Astrocyte (in vitro differentiated cells and primary cell): ENCODE results near the gene PDE1A. TPM values are rescaled to one million over a fixed set of nuclear protein-coding genes. Genes with fewer than 3 reads are reported as not detected.

Experiments used
- DNase-seq: peaks from one replicate; pipeline ENCODE4 v3.0.0-alpha.2; 2010; ENCODE audit warnings: low read depth
- FAIRE-seq: peaks from 2 replicates; lab custom pipeline; 2011; peaks lifted over from hg19 to GRCh38; lab: Jason Lieb, UNC
- H2AFZ ChIP-seq: 2 replicates; pipeline ENCODE4 v1.6.0; 2012; ENCODE audit warnings: low read depth, low read length, inconsistent platforms
- H3K27ac ChIP-seq: 2 replicates; pipeline ENCODE4 v1.5.1; 2011; ENCODE audit warnings: low read depth, low read length, inconsistent platforms
- H3K27me3 ChIP-seq: 2 replicates; pipeline ENCODE4 v1.6.0; 2011; ENCODE audit warnings: low read length, inconsistent platforms; ENCODE audit not compliant: insufficient read depth
- H3K36me3 ChIP-seq: 2 replicates; pipeline ENCODE4 v1.5.1; 2011; ENCODE audit warnings: low read length, inconsistent platforms; ENCODE audit not compliant: insufficient read depth
- H3K4me1 ChIP-seq: 2 replicates; pipeline ENCODE4 v1.5.1; 2011; ENCODE audit warnings: low read length, inconsistent platforms; ENCODE audit not compliant: insufficient read depth
- H3K4me2 ChIP-seq: 2 replicates; pipeline ENCODE4 v1.6.0; 2012; ENCODE audit warnings: low read length, inconsistent platforms
- H3K4me3 ChIP-seq: 2 replicates; pipeline ENCODE4 v1.5.1; 2011; ENCODE audit warnings: low read depth, mild to moderate bottlenecking, low read length, inconsistent platforms; ENCODE audit not compliant: insufficient read depth
- H3K79me2 ChIP-seq: 2 replicates; pipeline ENCODE4 v1.6.0; 2012; ENCODE audit warnings: mild to moderate bottlenecking, low read length, inconsistent platforms; ENCODE audit not compliant: insufficient read depth
- H3K9ac ChIP-seq: 2 replicates; pipeline ENCODE4 v1.6.0; 2012; ENCODE audit warnings: mild to moderate bottlenecking, low read length, inconsistent platforms
- H3K9me3 ChIP-seq: 2 replicates; pipeline ENCODE4 v1.5.1; 2012; ENCODE audit warnings: low read depth, mild to moderate bottlenecking, low read length, inconsistent platforms; ENCODE audit not compliant: insufficient read depth
- H4K20me1 ChIP-seq: 2 replicates; pipeline ENCODE4 v1.6.0; 2012; ENCODE audit warnings: low read length, inconsistent platforms; ENCODE audit not compliant: insufficient read depth
- H3K27ac Mint-ChIP-seq: one replicate; pipeline ENCODE4 v1.8.0; 2021; ENCODE audit warnings: mild to moderate bottlenecking, mixed read lengths; ENCODE audit not compliant: unreplicated experiment
- H3K27me3 Mint-ChIP-seq: one replicate; pipeline ENCODE4 v1.8.0; 2021; ENCODE audit warnings: low read depth, mixed read lengths; ENCODE audit not compliant: unreplicated experiment
- H3K36me3 Mint-ChIP-seq: one replicate; pipeline ENCODE4 v1.8.0; 2021; ENCODE audit warnings: low read depth, mixed read lengths; ENCODE audit not compliant: unreplicated experiment
- H3K4me1 Mint-ChIP-seq: one replicate; pipeline ENCODE4 v1.8.0; 2021; ENCODE audit warnings: low read depth, mixed read lengths; ENCODE audit not compliant: unreplicated experiment
- H3K4me3 Mint-ChIP-seq: one replicate; pipeline ENCODE4 v1.8.0; 2021; ENCODE audit warnings: mild to moderate bottlenecking, moderate library complexity, mixed read lengths; ENCODE audit not compliant: unreplicated experiment
- H3K9me3 Mint-ChIP-seq: one replicate; pipeline ENCODE4 v1.8.0; 2021; ENCODE audit warnings: mild to moderate bottlenecking, mixed read lengths; ENCODE audit not compliant: unreplicated experiment
- EZH2 ChIP-seq: IDR thresholded peaks from 2 replicates; pipeline ENCODE4 v1.6.1; 2012; ENCODE audit warnings: mild to moderate bottlenecking, low read length, inconsistent platforms; ENCODE audit not compliant: insufficient read depth
- total RNA-seq: library from RNA; stranded (reverse); gene quantifications from 2 replicates; pipeline ENCODE4 v1.2.1, GENCODE V29; 2021
- TF ChIP-seq, protein P1 (sequence below): IDR thresholded peaks from 2 replicates; pipeline ENCODE4 v1.5.1; 2011; ENCODE audit warnings: low read depth, mild to moderate bottlenecking, inconsistent platforms, low read length, moderate library complexity; ENCODE audit not compliant: insufficient read depth

Gene PDE1A
- total RNA-seq, 1 donor from 2014 or later: 0.32 TPM

GRCh38 chr2:182445391-182445965, 18.6 kb upstream of the PDE1A start:
- Histone ChIP-seq H3K9ac (no peak overlapping the region), H2AFZ (no peak overlapping the region), H3K4me2 (no peak overlapping the region), H3K9me3 (no peaks in the 10 kb centered on the region), H3K27ac (no peak overlapping the region), H3K4me3 (no peak overlapping the region), H3K4me1 (no peaks in the 10 kb centered on the region), H3K36me3 (no peaks in the 10 kb centered on the region), H3K27me3 (no peaks in the 10 kb centered on the region), H3K79me2 (no peaks in the 10 kb centered on the region), H4K20me1 (no peaks in the 10 kb centered on the region)
- DNase-seq (no peak), FAIRE-seq (no peak)
- H3K27ac Mint-ChIP-seq: no peak overlapping the region
- no peaks in the 10 kb centered on the region for H3K36me3 Mint-ChIP-seq
- H3K27me3 Mint-ChIP-seq: no peaks in the 10 kb centered on the region
- no peaks in the 10 kb centered on the region for H3K9me3 Mint-ChIP-seq
- TF ChIP-seq, protein P1, sequence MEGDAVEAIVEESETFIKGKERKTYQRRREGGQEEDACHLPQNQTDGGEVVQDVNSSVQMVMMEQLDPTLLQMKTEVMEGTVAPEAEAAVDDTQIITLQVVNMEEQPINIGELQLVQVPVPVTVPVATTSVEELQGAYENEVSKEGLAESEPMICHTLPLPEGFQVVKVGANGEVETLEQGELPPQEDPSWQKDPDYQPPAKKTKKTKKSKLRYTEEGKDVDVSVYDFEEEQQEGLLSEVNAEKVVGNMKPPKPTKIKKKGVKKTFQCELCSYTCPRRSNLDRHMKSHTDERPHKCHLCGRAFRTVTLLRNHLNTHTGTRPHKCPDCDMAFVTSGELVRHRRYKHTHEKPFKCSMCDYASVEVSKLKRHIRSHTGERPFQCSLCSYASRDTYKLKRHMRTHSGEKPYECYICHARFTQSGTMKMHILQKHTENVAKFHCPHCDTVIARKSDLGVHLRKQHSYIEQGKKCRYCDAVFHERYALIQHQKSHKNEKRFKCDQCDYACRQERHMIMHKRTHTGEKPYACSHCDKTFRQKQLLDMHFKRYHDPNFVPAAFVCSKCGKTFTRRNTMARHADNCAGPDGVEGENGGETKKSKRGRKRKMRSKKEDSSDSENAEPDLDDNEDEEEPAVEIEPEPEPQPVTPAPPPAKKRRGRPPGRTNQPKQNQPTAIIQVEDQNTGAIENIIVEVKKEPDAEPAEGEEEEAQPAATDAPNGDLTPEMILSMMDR: no peak
- no peak for TF ChIP-seq EZH2
- peaks cover 15% of the 10 kb centered on the region for H3K4me1 Mint-ChIP-seq
- no peak overlapping the region for H3K4me3 Mint-ChIP-seq

DNA sequence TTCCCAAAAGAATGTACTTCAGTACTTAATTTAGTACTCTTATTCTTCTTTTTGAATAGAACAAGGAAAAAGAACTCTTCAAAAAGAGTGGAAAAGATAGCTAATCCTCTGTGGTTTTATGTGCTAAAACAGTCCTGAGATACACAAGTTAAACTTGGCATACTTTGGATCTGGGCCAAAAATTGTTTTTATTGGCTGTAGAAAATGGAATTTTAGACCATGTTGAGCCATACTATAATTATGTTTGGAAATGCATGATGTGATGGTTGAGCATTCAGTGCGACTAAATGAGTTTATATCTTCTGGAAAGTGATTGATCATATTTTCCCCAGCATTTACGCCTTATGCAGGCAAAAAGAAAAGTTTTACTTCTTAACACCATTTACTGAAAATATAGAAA, 18.0 kb upstream of the PDE1A start:
- Histone ChIP-seq H2AFZ (no peak overlapping the region), H3K79me2 (no peaks in the 10 kb centered on the region), H3K4me2 (no peak overlapping the region), H3K9me3 (no peaks in the 10 kb centered on the region), H3K9ac (no peak overlapping the region), H3K36me3 (no peaks in the 10 kb centered on the region), H3K27me3 (no peaks in the 10 kb centered on the region), H4K20me1 (no peaks in the 10 kb centered on the region), H3K4me1 (no peaks in the 10 kb centered on the region), H3K4me3 (no peak overlapping the region), H3K27ac (no peak overlapping the region)
- FAIRE-seq: no peak
- peak; percentile 22 for DNase-seq
- Mint-ChIP-seq H3K36me3 (no peaks in the 10 kb centered on the region), H3K27ac (no peak overlapping the region), H3K4me1 (peaks cover 15% of the 10 kb centered on the region), H3K27me3 (no peaks in the 10 kb centered on the region), H3K4me3 (no peak overlapping the region), H3K9me3 (no peaks in the 10 kb centered on the region)
- TF ChIP-seq, protein P1: no peak
- TF ChIP-seq EZH2: no peak

DNA sequence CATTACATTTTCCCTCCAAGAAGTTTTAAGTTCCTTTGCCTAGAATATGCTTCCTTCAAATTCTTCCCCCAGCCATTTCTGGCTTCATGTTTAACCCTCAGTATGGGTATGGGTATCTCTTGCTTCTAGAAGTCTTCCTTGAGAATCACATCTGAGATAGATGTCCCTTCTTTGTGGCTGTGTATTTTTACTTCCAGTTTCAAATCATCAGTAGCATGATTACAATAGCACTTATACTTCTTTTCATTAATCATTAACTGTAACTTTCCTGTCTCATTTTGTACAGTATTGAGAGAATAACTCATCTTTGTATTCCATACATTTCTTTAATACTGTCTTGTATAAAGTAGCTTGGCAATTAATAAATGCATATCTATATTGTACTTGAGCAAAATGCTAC, 17.3 kb upstream of the PDE1A start:
- FAIRE-seq (no peak), DNase-seq (no peak)
- H3K9me3 Mint-ChIP-seq: no peaks in the 10 kb centered on the region
- H4K20me1 ChIP-seq: no peaks in the 10 kb centered on the region
- no peak overlapping the region for H3K27ac Mint-ChIP-seq
- H3K27me3 Mint-ChIP-seq: no peaks in the 10 kb centered on the region
- no peaks in the 10 kb centered on the region for H3K27me3 ChIP-seq
- H3K4me1 ChIP-seq: no peaks in the 10 kb centered on the region
- H3K4me2 ChIP-seq: no peak overlapping the region
- H3K36me3 Mint-ChIP-seq: no peaks in the 10 kb centered on the region
- no peak overlapping the region for H3K4me3 Mint-ChIP-seq
- H3K79me2 ChIP-seq: no peaks in the 10 kb centered on the region
- H3K4me1 Mint-ChIP-seq: peaks cover 15% of the 10 kb centered on the region
- no peaks in the 10 kb centered on the region for H3K9me3 ChIP-seq
- no peak overlapping the region for H2AFZ ChIP-seq
- no peak overlapping the region for H3K9ac ChIP-seq
- TF ChIP-seq, protein P1: no peak
- TF ChIP-seq EZH2: no peak
- no peaks in the 10 kb centered on the region for H3K36me3 ChIP-seq
- no peak overlapping the region for H3K4me3 ChIP-seq
- no peak overlapping the region for H3K27ac ChIP-seq
